ENCODE measurements around the gene FAM240A. TPM values are rescaled to one million over a fixed set of nuclear protein-coding genes. Genes with fewer than 3 reads are reported as not detected.

FAM240A gene
- total and polyA plus RNA-seq, 2 donors (not counting 3 experiments of a cell fraction or from before 2014, with no cell fraction given), result not detected

DNA sequence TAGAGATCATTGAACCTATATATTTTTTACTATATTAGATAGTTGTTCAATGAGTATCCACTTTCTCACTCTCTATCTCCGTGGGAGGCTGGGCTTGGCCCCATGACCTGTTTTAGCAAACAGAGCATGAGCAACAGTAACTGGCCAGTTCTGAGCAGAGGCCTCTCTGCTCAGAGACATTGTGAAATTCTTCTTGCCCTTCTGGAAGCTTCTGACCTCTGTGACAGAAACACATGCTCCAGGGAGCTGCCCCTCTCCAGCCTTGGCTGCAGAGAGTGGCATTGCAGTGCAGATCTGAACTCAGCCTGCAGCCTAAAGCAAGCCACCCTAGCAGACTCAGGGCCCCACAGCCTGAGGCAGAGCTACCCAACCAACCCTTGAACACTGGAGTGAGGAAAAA lies 20.5 kb downstream of the FAM240A start:
- no peaks in the 10 kb centered on the region for H3K9me1 ChIP-seq (replicated peaks; ENCODE audit: control insufficient read depth, extremely low read depth, insufficient read depth, low read length)
- BruUV-seq (replicated peaks), result no TSS peak
- ChIA-PET CTCF (interaction anchor here (8.2 kb wide), 1 partner anchor 143 kb away, joined by 260 read pairs; no protein-coding TSS in a partner anchor), POLR2A (no interaction called here)
- H3K4me1 ChIP-seq (ENCODE audit: control insufficient read depth, extremely low read depth, insufficient read depth, low read length), result peaks cover 9% of the 10 kb centered on the region
- H3K27ac ChIP-seq (ENCODE audit: insufficient read depth, low read depth, low read length), result no peak overlapping the region
- H2AFZ ChIP-seq (ENCODE audit: low read depth, low read length), result no peak overlapping the region
- H3K9me3 ChIP-seq (replicated peaks; ENCODE audit: control insufficient read depth, insufficient read depth, low read length), result no peaks in the 10 kb centered on the region
- no peak for DNase-seq (ENCODE audit: low read depth, low spot score)
- intact Hi-C loops (cut with micrococcal nuclease), result no loop called here
- H3K9ac ChIP-seq (replicated peaks; ENCODE audit: extremely low read depth, insufficient read depth, low read length), result no peak overlapping the region
- TF ChIP-seq EZH2 (IDR thresholded peaks at IDR 0.05; ENCODE audit: borderline replicate concordance, low read depth, low read length, severe bottlenecking) (no peak), JUN (IDR thresholded peaks at IDR 0.05; ENCODE audit: borderline replicate concordance, insufficient read depth, insufficient read length, low read depth) (no peak), MYC (IDR thresholded peaks at IDR 0.05; ENCODE audit: low read depth, low read length) (no peak), FOS (IDR thresholded peaks at IDR 0.05; ENCODE audit: borderline replicate concordance, insufficient read depth, low read length) (no peak), POLR2A (IDR thresholded peaks at IDR 0.05; ENCODE audit: low read depth, low read length) (no peak), GATA2 (IDR thresholded peaks at IDR 0.05; ENCODE audit: insufficient read depth, insufficient read length, low read depth, low read length) (no peak), POLR2AphosphoS5 (IDR thresholded peaks at IDR 0.05; ENCODE audit: insufficient read depth, low read depth, low read length) (no peak)
- TF ChIP-seq, protein P1, sequence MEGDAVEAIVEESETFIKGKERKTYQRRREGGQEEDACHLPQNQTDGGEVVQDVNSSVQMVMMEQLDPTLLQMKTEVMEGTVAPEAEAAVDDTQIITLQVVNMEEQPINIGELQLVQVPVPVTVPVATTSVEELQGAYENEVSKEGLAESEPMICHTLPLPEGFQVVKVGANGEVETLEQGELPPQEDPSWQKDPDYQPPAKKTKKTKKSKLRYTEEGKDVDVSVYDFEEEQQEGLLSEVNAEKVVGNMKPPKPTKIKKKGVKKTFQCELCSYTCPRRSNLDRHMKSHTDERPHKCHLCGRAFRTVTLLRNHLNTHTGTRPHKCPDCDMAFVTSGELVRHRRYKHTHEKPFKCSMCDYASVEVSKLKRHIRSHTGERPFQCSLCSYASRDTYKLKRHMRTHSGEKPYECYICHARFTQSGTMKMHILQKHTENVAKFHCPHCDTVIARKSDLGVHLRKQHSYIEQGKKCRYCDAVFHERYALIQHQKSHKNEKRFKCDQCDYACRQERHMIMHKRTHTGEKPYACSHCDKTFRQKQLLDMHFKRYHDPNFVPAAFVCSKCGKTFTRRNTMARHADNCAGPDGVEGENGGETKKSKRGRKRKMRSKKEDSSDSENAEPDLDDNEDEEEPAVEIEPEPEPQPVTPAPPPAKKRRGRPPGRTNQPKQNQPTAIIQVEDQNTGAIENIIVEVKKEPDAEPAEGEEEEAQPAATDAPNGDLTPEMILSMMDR (IDR thresholded peaks at IDR 0.05; ENCODE audit: extremely low read depth in 1 of 2, insufficient read depth in 1 of 2, low read depth in 1 of 2, low read length in 2 of 2), result no peak
- TF ChIP-seq, protein P2, sequence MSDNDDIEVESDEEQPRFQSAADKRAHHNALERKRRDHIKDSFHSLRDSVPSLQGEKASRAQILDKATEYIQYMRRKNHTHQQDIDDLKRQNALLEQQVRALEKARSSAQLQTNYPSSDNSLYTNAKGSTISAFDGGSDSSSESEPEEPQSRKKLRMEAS (IDR thresholded peaks at IDR 0.05; ENCODE audit: insufficient read depth, insufficient read length), result no peak
- H3K27me3 ChIP-seq (ENCODE audit: control insufficient read depth in 2 of 2, insufficient read depth in 2 of 2, low read length in 2 of 2), result peaks cover 0 to 5% of the 10 kb centered on the region in 2 experiments
- H3K79me2 ChIP-seq (ENCODE audit: control insufficient read depth, insufficient read depth, low read length), result no peaks in the 10 kb centered on the region
- no peaks in the 10 kb centered on the region for H3K36me3 ChIP-seq (ENCODE audit: control insufficient read depth in 2 of 2, extremely low read depth in 1 of 2, insufficient read depth in 2 of 2, low read length in 2 of 2)
- H3K4me3 ChIP-seq (replicated peaks in 1 of 3; ENCODE audit: insufficient read depth in 1 of 3, low read depth in 1 of 3, low read length in 3 of 3), result no peak overlapping the region
- dilution Hi-C loops (cut with MboI; ENCODE audit: extremely low pct_ligation_motif_present, low sequenced_read_pairs), result no loop called here
- no peak for FAIRE-seq
- no peaks in the 10 kb centered on the region for H4K20me1 ChIP-seq (replicated peaks; ENCODE audit: control insufficient read depth, extremely low read depth, insufficient read depth, low read length)
- H3K4me2 ChIP-seq (ENCODE audit: insufficient read depth, low read length), result no peak overlapping the region

All from endothelial cell of umbilical vein (primary cell).